ENCODE data around the gene GAPVD1.

Gene GAPVD1

GRCh38 chr9:125341566-125341965 lies 79.9 kb downstream of the GAPVD1 start:
- DNase-seq (ENCODE audit: low spot score): no peak
- H3K4me3 ChIP-seq: no peak overlapping the region
- H3K27ac ChIP-seq: no peak overlapping the region
- no peak for TF ChIP-seq CTCF (IDR thresholded peaks at IDR 0.05)

- no peak for DNase-seq (ENCODE audit: low spot score)
- TF ChIP-seq CTCF (IDR thresholded peaks at IDR 0.05): no peak
- H3K4me3 ChIP-seq: no peak overlapping the region
- peak overlapping the region in 1 of 2 donors; percentile 37 for H3K27ac ChIP-seq
Observed at GRCh38 chr9:125343518-125344275, 82.1 kb downstream of the GAPVD1 start.

- TF ChIP-seq CTCF (IDR thresholded peaks at IDR 0.05): no peak
- H3K4me3 ChIP-seq: no peak overlapping the region
- H3K27ac ChIP-seq: no peak overlapping the region
- no peak for DNase-seq (ENCODE audit: low spot score)
Observed at GRCh38 chr9:125346080-125346732, 84.6 kb downstream of the GAPVD1 start.

GRCh38 chr9:125355601-125356000 lies 94.0 kb downstream of the GAPVD1 start:
- TF ChIP-seq CTCF (IDR thresholded peaks at IDR 0.05): no peak
- H3K27ac ChIP-seq: no peak overlapping the region
- no peak for DNase-seq (ENCODE audit: low spot score)
- H3K4me3 ChIP-seq: no peak overlapping the region

GRCh38 chr9:125356032-125356431 lies 94.4 kb downstream of the GAPVD1 start:
- no peak for DNase-seq (ENCODE audit: low spot score)
- Histone ChIP-seq H3K4me3 (no peak overlapping the region), H3K27ac (no peak overlapping the region)
- no peak for TF ChIP-seq CTCF (IDR thresholded peaks at IDR 0.05)

GRCh38 chr9:125359011-125359410 lies 97.4 kb downstream of the GAPVD1 start:
- no peak for TF ChIP-seq CTCF (IDR thresholded peaks at IDR 0.05)
- H3K27ac ChIP-seq: no peak overlapping the region

GRCh38 chr9:125360601-125361000 lies 99.0 kb downstream of the GAPVD1 start:
- H3K4me3 ChIP-seq: no peak overlapping the region
- no peak for DNase-seq (ENCODE audit: low spot score)
- no peak for TF ChIP-seq CTCF (IDR thresholded peaks at IDR 0.05)
- H3K27ac ChIP-seq: no peak overlapping the region

More at GRCh38 chr9:125359011-125359410, 97.4 kb downstream of the GAPVD1 start:
- DNase-seq (ENCODE audit: low spot score): no peak
- no peak overlapping the region for H3K4me3 ChIP-seq
